D341Med (cell line): ENCODE measurements around the gene SPHKAP.
"Not testable (repeated sequence)": the region's sequence is repeated elsewhere in the genome, so short reads cannot be mapped to it uniquely, and the experiment has no call there.

Source experiments
- DNase-seq: peaks from one replicate; pipeline ENCODE4 v3.0.0; 2012; ENCODE audit warnings: low spot score

Gene SPHKAP

GRCh38 chr2:228103379-228103778, 78.1 kb downstream of the SPHKAP start:
- no peak for DNase-seq

- no peak for DNase-seq
Measured at GRCh38 chr2:228102949-228103348, 78.5 kb downstream of the SPHKAP start.

GRCh38 chr2:228094377-228094921, 87.0 kb downstream of the SPHKAP start:
- DNase-seq: no peak

- no peak for DNase-seq
Measured at GRCh38 chr2:228092056-228092455, 89.4 kb downstream of the SPHKAP start.

GRCh38 chr2:228086561-228086960, 94.9 kb downstream of the SPHKAP start:
- no peak for DNase-seq

GRCh38 chr2:228084717-228085116, 96.8 kb downstream of the SPHKAP start:
- no peak for DNase-seq

GRCh38 chr2:228083131-228083530, 98.4 kb downstream of the SPHKAP start:
- no peak for DNase-seq

- no peak for DNase-seq
Measured at GRCh38 chr2:228082571-228082970, 98.9 kb downstream of the SPHKAP start.

- no peak for DNase-seq
Measured at GRCh38 chr2:228079194-228079593, 102.3 kb downstream of the SPHKAP start.

GRCh38 chr2:228076695-228077094, 104.8 kb downstream of the SPHKAP start:
- not testable (repeated sequence) for DNase-seq

GRCh38 chr2:228072669-228073068, 108.8 kb downstream of the SPHKAP start:
- no peak for DNase-seq

- DNase-seq: no peak
Measured at GRCh38 chr2:228067309-228067708, 114.2 kb downstream of the SPHKAP start.

- no peak for DNase-seq
Measured at GRCh38 chr2:228066126-228066798, 115.2 kb downstream of the SPHKAP start.

- no peak for DNase-seq
Measured at GRCh38 chr2:228065686-228066085, 115.8 kb downstream of the SPHKAP start.

- DNase-seq: no peak
Measured at GRCh38 chr2:228064796-228065315, 116.6 kb downstream of the SPHKAP start.

- DNase-seq: no peak
Measured at GRCh38 chr2:228064024-228064423, 117.5 kb downstream of the SPHKAP start.

GRCh38 chr2:228063558-228063957, 117.9 kb downstream of the SPHKAP start:
- DNase-seq: no peak

- no peak for DNase-seq
Measured at GRCh38 chr2:228059735-228060134, 121.8 kb downstream of the SPHKAP start.

- DNase-seq: no peak
Measured at GRCh38 chr2:228056293-228057097, 125.0 kb downstream of the SPHKAP start.

GRCh38 chr2:228048838-228049490, 132.5 kb downstream of the SPHKAP start:
- DNase-seq: peak; percentile 55

- no peak for DNase-seq
Measured at GRCh38 chr2:228040995-228041394, 140.5 kb downstream of the SPHKAP start.

GRCh38 chr2:228039752-228040534, 141.5 kb downstream of the SPHKAP start:
- DNase-seq: peak; percentile 44
